ENCODE measurements around the gene JAG2. TPM values are rescaled to one million over a fixed set of nuclear protein-coding genes. Genes with fewer than 3 reads are reported as not detected.
A peak's percentile ranks its signal among the peaks of the same experiment; 100 is the strongest.

The JAG2 gene
- total and polyA plus RNA-seq, 12 donors = 18.5 to 45.5 (median 26.3) TPM

GRCh38 chr14:105187116-105187515 is 18.5 kb upstream of the JAG2 start:
- DNase-seq (no peak), ATAC-seq (no peak)
- H3K27me3 ChIP-seq = peaks cover 0 to 30% (median 12%) of the 10 kb centered on the region in 7 donors
- WGBS, 2 donors = 74 to 77% methylated on average over 4 of the region's 4 CpGs
- H3K4me3 ChIP-seq = no peak overlapping the region
- intact Hi-C loops (cut with DNase I) = no loop called here
- no peaks in the 10 kb centered on the region for H3K36me3 ChIP-seq
- H3K4me1 ChIP-seq = peaks cover 0 to 18% (median 5%) of the 10 kb centered on the region in 9 donors
- H3K27ac ChIP-seq = no peak overlapping the region
- peaks cover 0 to 10% (median 0%) of the 10 kb centered on the region in 11 donors for H3K9me3 ChIP-seq
- TF ChIP-seq, protein P1, sequence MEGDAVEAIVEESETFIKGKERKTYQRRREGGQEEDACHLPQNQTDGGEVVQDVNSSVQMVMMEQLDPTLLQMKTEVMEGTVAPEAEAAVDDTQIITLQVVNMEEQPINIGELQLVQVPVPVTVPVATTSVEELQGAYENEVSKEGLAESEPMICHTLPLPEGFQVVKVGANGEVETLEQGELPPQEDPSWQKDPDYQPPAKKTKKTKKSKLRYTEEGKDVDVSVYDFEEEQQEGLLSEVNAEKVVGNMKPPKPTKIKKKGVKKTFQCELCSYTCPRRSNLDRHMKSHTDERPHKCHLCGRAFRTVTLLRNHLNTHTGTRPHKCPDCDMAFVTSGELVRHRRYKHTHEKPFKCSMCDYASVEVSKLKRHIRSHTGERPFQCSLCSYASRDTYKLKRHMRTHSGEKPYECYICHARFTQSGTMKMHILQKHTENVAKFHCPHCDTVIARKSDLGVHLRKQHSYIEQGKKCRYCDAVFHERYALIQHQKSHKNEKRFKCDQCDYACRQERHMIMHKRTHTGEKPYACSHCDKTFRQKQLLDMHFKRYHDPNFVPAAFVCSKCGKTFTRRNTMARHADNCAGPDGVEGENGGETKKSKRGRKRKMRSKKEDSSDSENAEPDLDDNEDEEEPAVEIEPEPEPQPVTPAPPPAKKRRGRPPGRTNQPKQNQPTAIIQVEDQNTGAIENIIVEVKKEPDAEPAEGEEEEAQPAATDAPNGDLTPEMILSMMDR (IDR thresholded peaks at IDR 0.05) = no peak

- Histone ChIP-seq H3K36me3 (no peaks in the 10 kb centered on the region), H3K4me1 (peaks cover 0 to 21% (median 12%) of the 10 kb centered on the region in 9 donors), H3K27me3 (peaks cover 0 to 21% (median 5%) of the 10 kb centered on the region in 7 donors), H3K27ac (no peak overlapping the region), H3K4me3 (no peak overlapping the region), H3K9me3 (peaks cover 0 to 10% (median 0%) of the 10 kb centered on the region in 11 donors)
- WGBS, 2 donors = 34 to 39% methylated on average over 4 of the region's 4 CpGs
- DNase-seq (no peak), ATAC-seq (peak in 1 of 8 donors; percentile 11)
- TF ChIP-seq, protein P1 (IDR thresholded peaks at IDR 0.05) = no peak
- intact Hi-C loops (cut with DNase I) = no loop called here
These were observed 17.4 kb upstream of the JAG2 start for GRCh38 chr14:105185973-105186372.

DNA sequence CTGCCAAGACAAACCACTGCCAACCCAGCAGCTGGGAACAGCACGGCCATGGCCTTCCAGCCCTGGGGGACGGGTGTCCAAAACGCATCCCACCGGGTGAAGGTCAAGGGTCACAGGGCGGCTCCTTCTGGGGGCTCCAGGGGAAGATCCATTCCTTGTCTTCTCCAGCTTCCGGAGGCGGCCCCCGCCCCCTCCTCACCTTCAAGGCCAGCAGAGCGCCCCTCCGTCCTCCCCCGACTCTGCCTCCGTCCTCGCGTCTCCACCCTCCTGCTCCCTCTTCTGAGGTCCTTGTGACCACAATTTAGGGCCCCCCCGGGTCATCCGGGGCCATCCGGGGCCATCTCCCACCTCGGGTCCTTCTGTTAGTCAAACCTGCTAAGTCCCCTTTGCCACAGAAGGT is 16.4 kb upstream of the JAG2 start:
- WGBS, 2 donors = 73 to 76% methylated on average over 18 of the region's 18 CpGs
- no peak for DNase-seq
- peaks cover 0 to 18% (median 7%) of the 10 kb centered on the region in 7 donors for H3K27me3 ChIP-seq
- H3K4me3 ChIP-seq = no peak overlapping the region
- TF ChIP-seq, protein P1 (IDR thresholded peaks at IDR 0.05) = no peak
- intact Hi-C loops (cut with DNase I) = no loop called here
- H3K36me3 ChIP-seq = no peaks in the 10 kb centered on the region
- peaks cover 0 to 10% (median 0%) of the 10 kb centered on the region in 11 donors for H3K9me3 ChIP-seq
- H3K27ac ChIP-seq = no peak overlapping the region
- no peak for ATAC-seq
- peaks cover 4 to 28% (median 19%) of the 10 kb centered on the region in 9 donors for H3K4me1 ChIP-seq

DNA sequence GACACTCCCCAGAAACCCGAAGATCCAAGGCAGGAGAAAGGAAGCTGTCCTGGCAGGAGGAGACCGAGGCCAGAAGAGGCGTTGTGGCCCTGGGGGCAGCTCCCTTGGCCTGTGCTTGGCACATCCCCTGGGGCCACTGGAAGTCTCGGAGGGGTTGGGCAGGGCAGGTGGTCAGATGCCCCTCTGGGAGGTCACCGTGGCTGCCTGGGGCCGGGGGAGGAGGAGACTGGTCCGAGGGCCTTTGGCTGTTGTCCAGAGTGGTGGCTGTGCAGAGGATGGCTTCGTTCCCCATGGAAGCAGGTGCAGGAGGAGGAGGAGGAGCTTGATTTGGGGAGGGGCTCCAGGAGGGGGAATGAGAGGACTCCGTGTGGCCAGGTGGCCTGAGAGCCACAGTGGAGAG is 15.9 kb upstream of the JAG2 start:
- WGBS, 2 donors = 64 to 72% methylated on average over 8 to 9 of the region's 9 CpGs
- H3K36me3 ChIP-seq = no peaks in the 10 kb centered on the region
- ATAC-seq = no peak
- peaks cover 0 to 17% (median 7%) of the 10 kb centered on the region in 7 donors for H3K27me3 ChIP-seq
- TF ChIP-seq, protein P1 (IDR thresholded peaks at IDR 0.05) = no peak
- intact Hi-C loops (cut with DNase I) = no loop called here
- no peak for DNase-seq
- peaks cover 0 to 10% (median 0%) of the 10 kb centered on the region in 11 donors for H3K9me3 ChIP-seq
- H3K4me3 ChIP-seq = no peak overlapping the region
- H3K4me1 ChIP-seq = peaks cover 4 to 28% (median 21%) of the 10 kb centered on the region in 9 donors
- no peak overlapping the region for H3K27ac ChIP-seq
